IMR-90 (cell line): ENCODE measurements around the gene DOK4. TPM values are rescaled to one million over a fixed set of nuclear protein-coding genes. Genes with fewer than 3 reads are reported as not detected.
A peak's percentile ranks its signal among the peaks of the same experiment; 100 is the strongest.

Experiments
- ATAC-seq: fragments of 200-7000 bp; cut with Tn5 transposase; 2 replicates; pipeline ENCODE4 v1.9.1; 2020; ENCODE audit warnings: low read depth, mild to moderate bottlenecking, moderate library complexity
- BruUV-seq: library from RNA; stranded (reverse); fragments of 400-500 nt; replicated peaks from 2 replicates; lab custom pipeline; 2021; lab: Mats Ljungman, UMichigan
- CTCF ChIA-PET: fragments of 300-600 bp; formaldehyde crosslinking; extraction: SDS; loops from one replicate; lab custom pipeline; 2021; ENCODE audit warnings: antibody characterized with exemption; lab: Yijun Ruan, JAX
- POLR2A ChIA-PET: fragments of 300-600 bp; sonication (Branson Sonifier 250); formaldehyde crosslinking; loops from one replicate; lab custom pipeline; 2022; ENCODE audit warnings: antibody characterized with exemption; ENCODE audit not compliant: unreplicated experiment; lab: Charles Lee
- DNase-seq: peaks from one replicate; pipeline ENCODE4 v3.0.0; 2013
- H2AFZ ChIP-seq: replicated peaks from 2 replicates; pipeline ENCODE3; 2013; ENCODE audit warnings: low read length, mild to moderate bottlenecking; ENCODE audit not compliant: poor library complexity
- H2AK5ac ChIP-seq: 2 replicates; pipeline ENCODE4 v1.6.1; 2013; ENCODE audit warnings: low read depth, low read length, inconsistent platforms
- H2AK9ac ChIP-seq: replicated peaks from 2 replicates; pipeline ENCODE3; 2013; ENCODE audit warnings: mild to moderate bottlenecking, low read depth, low read length, moderate library complexity; ENCODE audit not compliant: poor library complexity
- H2BK120ac ChIP-seq: 2 replicates; pipeline ENCODE4 v1.6.1; 2013; ENCODE audit warnings: low read depth, low read length, inconsistent platforms
- H2BK15ac ChIP-seq: 3 replicates; pipeline ENCODE4 v1.6.1; 2013; ENCODE audit warnings: low read depth, low read length, inconsistent platforms
- H2BK20ac ChIP-seq: 2 replicates; pipeline ENCODE4 v1.6.1; 2013; ENCODE audit warnings: low read depth, mild to moderate bottlenecking, inconsistent platforms, low read length, moderate library complexity
- H2BK5ac ChIP-seq: 2 replicates; pipeline ENCODE4 v1.6.1; 2013; ENCODE audit warnings: mild to moderate bottlenecking, low read depth, low read length, inconsistent platforms; ENCODE audit not compliant: poor library complexity, severe bottlenecking
- H3K14ac ChIP-seq: replicated peaks from 2 replicates; pipeline ENCODE4 v1.6.1; 2013; ENCODE audit warnings: low read depth, low read length, inconsistent platforms
- H3K18ac ChIP-seq: 2 replicates; pipeline ENCODE4 v1.6.1; 2013; ENCODE audit warnings: low read depth, low read length, control low read depth
- H3K23ac ChIP-seq: 2 replicates; pipeline ENCODE4 v1.6.1; 2013; ENCODE audit warnings: low read depth, low read length, inconsistent platforms
- H3K27ac ChIP-seq: 2 replicates; pipeline ENCODE4 v1.5.1; 2013; ENCODE audit warnings: mild to moderate bottlenecking, control low read depth, low read length; ENCODE audit not compliant: insufficient read depth
- H3K27me3 ChIP-seq: 2 replicates; pipeline ENCODE4 v1.6.1; 2013; ENCODE audit warnings: low read length; ENCODE audit not compliant: control insufficient read depth, insufficient read depth
- H3K36me3 ChIP-seq: 2 replicates; pipeline ENCODE4 v1.6.1; 2013; ENCODE audit warnings: low read length, mixed read lengths; ENCODE audit not compliant: control insufficient read depth, insufficient read depth
- H3K4ac ChIP-seq: 2 replicates; pipeline ENCODE4 v1.6.1; 2013; ENCODE audit warnings: low read depth, low read length, inconsistent platforms
- H3K4me1 ChIP-seq: 2 replicates; pipeline ENCODE4 v1.6.1; 2013; ENCODE audit warnings: low read length, mixed read lengths; ENCODE audit not compliant: control insufficient read depth, insufficient read depth
- H3K4me2 ChIP-seq: 2 replicates; pipeline ENCODE4 v1.6.1; 2013; ENCODE audit warnings: low read depth, mild to moderate bottlenecking, control low read depth, low read length, moderate library complexity
- H3K4me3 ChIP-seq: 2 replicates; pipeline ENCODE4 v1.5.1; 2013; ENCODE audit warnings: low read depth, mild to moderate bottlenecking, control low read depth, low read length, moderate library complexity; ENCODE audit not compliant: insufficient read depth
- H3K56ac ChIP-seq: 2 replicates; pipeline ENCODE4 v1.6.1; 2013; ENCODE audit warnings: low read length, inconsistent platforms; ENCODE audit not compliant: insufficient read depth; ENCODE audit errors: extremely low read depth
- H3K79me1 ChIP-seq, 2 experiments: 2 replicates each; pipeline ENCODE4 v1.6.1; 2013; ENCODE audit warnings: low read length in 2 of 2, inconsistent platforms in 1 of 2, low read depth in 1 of 2
- H3K9ac ChIP-seq: 2 replicates; pipeline ENCODE4 v1.6.1; 2013; ENCODE audit warnings: low read depth, low read length, control low read depth
- H3K9me1 ChIP-seq: 2 replicates; pipeline ENCODE4 v1.6.1; 2013; ENCODE audit warnings: low read length, inconsistent platforms; ENCODE audit not compliant: insufficient read depth
- H3K9me3 ChIP-seq: 2 replicates; pipeline ENCODE4 v1.6.1; 2013; ENCODE audit warnings: low read length; ENCODE audit not compliant: control insufficient read depth, insufficient read depth
- H4K20me1 ChIP-seq: 2 replicates; pipeline ENCODE4 v1.6.1; 2013; ENCODE audit warnings: low read length, inconsistent platforms; ENCODE audit not compliant: insufficient read depth
- H4K5ac ChIP-seq: 2 replicates; pipeline ENCODE4 v1.6.1; 2013; ENCODE audit warnings: mild to moderate bottlenecking, low read depth, low read length, control low read depth
- H4K8ac ChIP-seq, 2 experiments: 2 replicates each; pipeline ENCODE4 v1.6.1; 2013; ENCODE audit warnings: low read depth in 2 of 2, low read length in 2 of 2, control low read depth in 1 of 2, inconsistent platforms in 1 of 2
- H4K91ac ChIP-seq: 2 replicates; pipeline ENCODE4 v1.6.1; 2013; ENCODE audit warnings: low read depth, low read length, inconsistent platforms; ENCODE audit not compliant: insufficient read depth
- BHLHE40 ChIP-seq: fragments of 150-350 bp; IDR thresholded peaks from 2 replicates; pipeline ENCODE4 v1.6.1; 2016; ENCODE audit warnings: mild to moderate bottlenecking, low read depth, low read length
- CHD1 ChIP-seq: IDR thresholded peaks from 2 replicates; pipeline ENCODE4 v1.6.1; 2012; ENCODE audit warnings: low read depth, low read length, improper control_type of control experiment
- CTCF ChIP-seq: conservative IDR thresholded peaks from 2 replicates; pipeline ENCODE4 v1.5.1; 2012; ENCODE audit warnings: mild to moderate bottlenecking, low read depth, low read length, improper control_type of control experiment
- ELK1 ChIP-seq: fragments of 150-350 bp; IDR thresholded peaks from 2 replicates; pipeline ENCODE4 v1.6.1; 2016; ENCODE audit warnings: low read depth, mild to moderate bottlenecking, low read length, moderate library complexity, borderline replicate concordance
- FOS ChIP-seq: fragments of 150-350 bp; IDR thresholded peaks from 2 replicates; pipeline ENCODE4 v1.6.1; 2016; ENCODE audit warnings: low read depth, low read length
- MAFK ChIP-seq: IDR thresholded peaks from 2 replicates; pipeline ENCODE4 v1.6.1; 2012; ENCODE audit warnings: low read depth, low read length, improper control_type of control experiment
- MAZ ChIP-seq: IDR thresholded peaks from 2 replicates; pipeline ENCODE4 v1.6.1; 2012; ENCODE audit warnings: low read depth, mild to moderate bottlenecking, low read length, improper control_type of control experiment, moderate library complexity, borderline replicate concordance
- MXI1 ChIP-seq: IDR thresholded peaks from 2 replicates; pipeline ENCODE4 v1.6.1; 2012; ENCODE audit warnings: low read depth, mild to moderate bottlenecking, low read length, moderate library complexity, borderline replicate concordance
- NFE2L2 ChIP-seq: fragments of 150-350 bp; IDR thresholded peaks from 2 replicates; pipeline ENCODE4 v1.6.1; 2016; ENCODE audit warnings: low read depth, mild to moderate bottlenecking, low read length
- POLR2A ChIP-seq: IDR thresholded peaks from 2 replicates; pipeline ENCODE4 v1.6.1; 2012; ENCODE audit warnings: mild to moderate bottlenecking, low read depth, low read length
- RAD21 ChIP-seq: IDR thresholded peaks from 2 replicates; pipeline ENCODE4 v1.6.1; 2012; ENCODE audit warnings: low read length, improper control_type of control experiment
- RCOR1 ChIP-seq: IDR thresholded peaks from 2 replicates; pipeline ENCODE4 v1.6.1; 2012; ENCODE audit warnings: mild to moderate bottlenecking, low read length, improper control_type of control experiment; ENCODE audit not compliant: insufficient replicate concordance
- RFX5 ChIP-seq: IDR thresholded peaks from 2 replicates; pipeline ENCODE4 v1.8.0; 2012; ENCODE audit warnings: low read depth, mild to moderate bottlenecking, low read length, moderate library complexity
- SMC3 ChIP-seq: fragments of 150-350 bp; IDR thresholded peaks from 2 replicates; pipeline ENCODE4 v1.6.1; 2016; ENCODE audit warnings: low read depth, mild to moderate bottlenecking, antibody characterized with exemption, low read length, moderate library complexity
- WGBS, 2 experiments: methylation state at CpG; one replicate each; pipeline versions ENCODE4 v1.1.5 to v1.1.7; 2013; ENCODE audit warnings: missing lambda C conversion rate in 2 of 2; ENCODE audit not compliant: insufficient read length in 1 of 2; ENCODE audit errors: extremely low coverage in 2 of 2; 5-methylcytosine and 5-hydroxymethylcytosine counted together
- dilution Hi-C: fragments of 300-500 bp; cut with HindIII; formaldehyde crosslinking; loops from one replicate; pipeline ENCODE4 v1.14.3; 2018; ENCODE audit warnings: low sequenced_read_pairs; ENCODE audit not compliant: unreplicated experiment
- in situ Hi-C: fragments of 300-500 bp; cut with MboI; formaldehyde crosslinking; loops from 3 replicates; pipeline ENCODE4 v1.14.3; 2019; ENCODE audit warnings: low sequenced_read_pairs, inconsistent platforms, mixed read lengths
- intact Hi-C: fragments of 100-400 bp; cut with micrococcal nuclease; formaldehyde crosslinking; loops from 2 replicates; pipeline ENCODE4 v1.10.0; 2022
- polyA plus RNA-seq, 3 experiments: library from polyadenylated mRNA; depleted of rRNA; stranded (reverse); fragments of >200 nt; gene quantifications; 2 replicates each; pipeline ENCODE4 v1.2.3, GENCODE V29; 2012; ENCODE audit warnings: low replicate concordance in 1 of 3
- total RNA-seq: library from RNA; depleted of rRNA; stranded (reverse); fragments of >200 nt; gene quantifications from 2 replicates; pipeline ENCODE4 v1.2.3, GENCODE V29; 2012

DOK4 gene
- total and polyA plus RNA-seq, 2 of the 4 experiments (the other 2 are of a cell fraction): 22.0 to 25.9 TPM

- no peaks in the 10 kb centered on the region for H3K36me3 ChIP-seq
- POLR2A ChIA-PET: no interaction called here
- no peaks in the 10 kb centered on the region for H3K9me3 ChIP-seq
- no peak overlapping the region for H3K14ac ChIP-seq
- no peak overlapping the region for H3K23ac ChIP-seq
- no peak overlapping the region for H4K5ac ChIP-seq
- peak overlapping the region; percentile 30 for H2AK9ac ChIP-seq
- intact Hi-C loops: no loop called here
- H4K8ac ChIP-seq: no peak overlapping the region
- no peak overlapping the region for H2BK15ac ChIP-seq
- no peak overlapping the region for H4K91ac ChIP-seq
- no peak overlapping the region for H3K4me3 ChIP-seq
- no peaks in the 10 kb centered on the region; the same call in 1 of the 2 replicates for H4K20me1 ChIP-seq
- no peak overlapping the region for H2BK20ac ChIP-seq
- dilution Hi-C loops: no loop called here
- H3K9me1 ChIP-seq: peaks cover 4% of the 10 kb centered on the region
- H3K79me1 ChIP-seq: peaks cover 4 to 16% of the 10 kb centered on the region in 2 experiments; a peak in 3 of 4 replicates
- DNase-seq: no peak
- in situ Hi-C loops: no loop called here
- no peak overlapping the region for H2AFZ ChIP-seq
- TF ChIP-seq RFX5: no peak
- no peak for TF ChIP-seq BHLHE40
- no peak for TF ChIP-seq MAFK
- TF ChIP-seq MXI1: no peak
- TF ChIP-seq ELK1: no peak
- no peak for TF ChIP-seq CTCF
- no peak for TF ChIP-seq NFE2L2
- no peak for TF ChIP-seq RCOR1
- no peak for TF ChIP-seq MAZ
- TF ChIP-seq FOS: no peak
- TF ChIP-seq RAD21: no peak
- no peak for TF ChIP-seq CHD1
- no peak for TF ChIP-seq POLR2A
- TF ChIP-seq SMC3: no peak
- no TSS peak for BruUV-seq
- ATAC-seq: no peak
- no peak overlapping the region for H3K4me2 ChIP-seq
- H3K27ac ChIP-seq: no peak overlapping the region
- no peak overlapping the region for H3K9ac ChIP-seq
- no peak overlapping the region for H3K56ac ChIP-seq
- no peaks in the 10 kb centered on the region for H3K27me3 ChIP-seq
- no peak overlapping the region for H2BK120ac ChIP-seq
- CTCF ChIA-PET: no interaction called here
- peaks cover 16% of the 10 kb centered on the region for H3K4me1 ChIP-seq
- WGBS, 2 experiments: no CpG with 5 or more reads among the region's 14 CpGs
- no peak overlapping the region for H3K18ac ChIP-seq
- no peak overlapping the region for H2BK5ac ChIP-seq
- no peak overlapping the region for H3K4ac ChIP-seq
- no peak overlapping the region for H2AK5ac ChIP-seq
Measured at GRCh38 chr16:57482845-57483545, 3.3 kb downstream of the DOK4 start.
